Activated CD8-positive, alpha-beta memory T cell treated with anti-CD3 and anti-CD28 coated beads for 4 hours (primary cell): Measurements from ENCODE around the gene MICB.
"Not testable (repeated sequence)": the region's sequence is repeated elsewhere in the genome, so short reads cannot be mapped to it uniquely, and the experiment has no call there.

Source experiments
- DNase-seq, 2 donors: peaks; one replicate each; pipeline ENCODE4 v3.0.0-alpha.2; 2020; ENCODE audit warnings: low read depth in 2 of 2

The MICB gene

DNA sequence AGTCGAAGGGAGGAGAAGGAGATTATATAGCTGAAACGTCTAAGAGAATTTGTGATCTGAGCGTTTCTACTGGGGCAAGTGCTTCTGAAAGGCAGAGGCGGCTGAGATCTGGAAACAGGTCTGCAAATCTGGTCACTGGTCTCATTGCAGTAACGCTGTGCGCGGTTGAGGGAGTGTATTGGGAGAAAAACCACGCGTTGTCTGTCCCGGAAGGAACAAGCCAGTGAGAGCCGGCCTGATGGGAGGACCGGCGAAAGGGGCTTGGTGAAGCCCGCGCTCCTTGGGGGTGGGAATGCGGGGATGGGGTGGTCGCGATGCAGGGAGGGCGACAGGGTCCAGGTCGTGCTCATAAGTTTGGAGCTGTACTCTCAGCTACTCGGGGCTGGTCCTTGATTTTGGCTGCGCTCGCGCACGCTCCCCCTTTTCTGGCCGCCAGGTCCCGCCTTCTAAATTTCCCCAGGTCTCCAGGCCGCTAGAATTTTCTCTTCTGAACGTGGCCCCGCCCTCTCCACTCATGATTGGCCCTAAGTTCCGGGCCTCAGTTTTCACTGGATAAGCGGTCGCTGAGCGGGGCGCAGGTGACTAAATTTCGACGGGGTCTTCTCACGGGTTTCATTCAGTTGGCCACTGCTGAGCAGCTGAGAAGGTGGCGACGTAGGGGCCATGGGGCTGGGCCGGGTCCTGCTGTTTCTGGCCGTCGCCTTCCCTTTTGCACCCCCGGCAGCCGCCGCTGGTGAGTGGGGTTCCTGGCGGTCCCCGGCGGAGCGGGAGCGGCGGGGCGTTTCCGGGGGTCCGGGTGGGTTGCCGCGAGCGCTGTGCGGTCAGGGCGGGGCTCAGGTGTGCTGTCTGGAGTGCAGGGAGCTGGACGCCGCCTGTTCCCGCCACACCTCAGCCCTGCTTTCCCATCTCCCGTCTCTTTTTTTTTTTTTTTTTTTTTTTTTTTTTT, at the start of gene MICB:
TSS of gene MICB (plus strand) at position 615 of the 946 bp plus-strand sequence. CDS start at position 664, 49 bp downstream.
- peak; percentile 72 to 75 for DNase-seq

- no peak for DNase-seq
Measured at GRCh38 chr6:31450751-31451150, 47.2 kb upstream of the MICB start.

- no peak for DNase-seq
Measured at GRCh38 chr6:31452859-31453258, 45.1 kb upstream of the MICB start.

DNA sequence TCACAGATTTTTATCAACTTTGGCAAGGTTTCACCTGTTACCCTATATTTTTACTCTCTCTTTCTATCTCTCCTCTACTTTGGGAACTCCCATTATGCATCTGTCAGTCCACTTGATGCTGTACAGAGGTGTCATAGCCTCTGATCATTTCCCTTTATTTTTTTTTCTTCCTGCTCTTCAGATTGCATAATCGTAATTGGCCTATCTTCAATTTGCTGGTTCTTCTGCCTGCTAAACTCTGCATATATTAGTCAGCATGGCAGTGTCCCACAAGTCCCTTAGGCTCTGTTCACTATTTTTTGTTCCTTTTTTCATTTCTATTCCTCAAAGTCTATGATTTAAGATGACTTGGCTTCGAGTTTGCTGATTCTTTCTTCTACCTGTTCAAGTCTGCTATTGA, 44.7 kb upstream of the MICB start:
- no peak for DNase-seq

GRCh38 chr6:31459864-31460263, 38.1 kb upstream of the MICB start:
- DNase-seq: not testable (repeated sequence)

DNA sequence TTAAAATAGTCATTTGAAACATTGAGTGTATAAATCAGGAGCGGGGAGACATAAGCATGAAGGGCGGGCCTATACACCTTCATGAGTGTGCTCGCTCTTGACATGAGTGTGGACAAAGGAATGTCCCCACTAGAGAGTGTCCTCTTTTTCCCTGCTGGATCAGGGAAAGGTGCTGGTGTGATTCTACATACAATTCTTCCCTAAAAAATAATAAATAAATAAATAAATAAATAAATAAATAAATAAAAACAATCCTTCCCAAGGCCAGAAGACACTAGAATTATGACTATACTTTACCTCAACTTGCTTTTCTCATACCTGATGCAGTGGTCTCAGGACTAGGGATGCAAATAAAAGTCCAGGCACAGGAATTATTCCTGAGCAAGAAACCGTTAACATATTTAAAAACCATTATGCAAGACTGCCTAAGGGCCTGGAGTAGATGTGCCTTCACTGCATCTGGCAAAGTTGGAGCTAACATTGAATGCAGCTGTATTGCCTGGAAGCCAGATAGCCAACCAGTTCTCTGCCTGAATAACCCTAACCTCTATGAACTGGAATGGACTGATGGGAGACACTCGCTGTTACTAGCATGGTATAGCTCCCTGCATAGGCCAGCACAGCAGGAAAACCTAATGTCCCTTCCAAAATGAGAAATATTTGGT, 37.5 kb upstream of the MICB start:
- no peak for DNase-seq

DNA sequence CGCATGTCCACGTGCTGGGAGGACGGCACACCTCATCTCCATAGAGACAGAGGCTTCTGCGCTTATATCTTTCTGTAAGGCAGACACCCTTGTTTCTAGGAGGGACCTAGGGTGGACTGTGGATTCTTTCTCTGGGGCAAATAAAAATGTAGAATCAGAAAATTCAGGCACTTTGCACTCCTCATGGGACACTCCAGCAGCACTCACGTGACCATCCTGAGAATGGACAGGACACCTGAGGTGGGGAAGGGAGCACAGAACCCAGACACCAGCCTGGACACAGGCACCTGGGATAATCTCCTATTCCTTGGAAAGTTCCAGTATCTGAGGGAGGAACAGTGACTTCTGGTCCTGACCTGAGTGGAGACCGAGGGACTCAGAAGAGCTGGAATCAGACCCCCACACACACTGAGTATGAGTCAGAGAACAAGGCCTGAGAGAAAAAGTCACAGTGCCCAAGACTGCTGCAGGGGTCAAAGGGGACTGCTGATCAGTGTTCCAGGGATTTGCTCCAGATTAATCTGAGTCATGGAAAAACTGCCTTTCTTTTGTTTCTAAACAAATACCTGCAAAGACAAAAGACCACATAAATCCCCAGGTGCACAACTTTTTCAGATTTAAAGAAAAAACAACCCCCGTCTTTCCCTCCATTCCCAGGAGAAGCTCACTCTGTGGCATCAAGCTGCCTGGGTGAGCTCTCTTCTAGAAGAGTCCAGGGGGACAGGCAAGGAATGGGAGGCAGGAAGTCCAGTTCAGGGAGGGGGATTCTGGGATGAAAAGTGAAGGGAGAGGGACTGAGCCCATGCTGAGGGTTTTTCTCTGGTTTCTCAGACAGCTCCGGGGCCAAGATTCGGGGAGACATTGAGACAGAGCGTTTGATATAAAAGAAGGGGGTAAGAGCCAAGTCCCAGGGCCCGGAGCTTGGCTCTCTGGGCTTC, 35.6 kb upstream of the MICB start:
- DNase-seq: no peak

DNA sequence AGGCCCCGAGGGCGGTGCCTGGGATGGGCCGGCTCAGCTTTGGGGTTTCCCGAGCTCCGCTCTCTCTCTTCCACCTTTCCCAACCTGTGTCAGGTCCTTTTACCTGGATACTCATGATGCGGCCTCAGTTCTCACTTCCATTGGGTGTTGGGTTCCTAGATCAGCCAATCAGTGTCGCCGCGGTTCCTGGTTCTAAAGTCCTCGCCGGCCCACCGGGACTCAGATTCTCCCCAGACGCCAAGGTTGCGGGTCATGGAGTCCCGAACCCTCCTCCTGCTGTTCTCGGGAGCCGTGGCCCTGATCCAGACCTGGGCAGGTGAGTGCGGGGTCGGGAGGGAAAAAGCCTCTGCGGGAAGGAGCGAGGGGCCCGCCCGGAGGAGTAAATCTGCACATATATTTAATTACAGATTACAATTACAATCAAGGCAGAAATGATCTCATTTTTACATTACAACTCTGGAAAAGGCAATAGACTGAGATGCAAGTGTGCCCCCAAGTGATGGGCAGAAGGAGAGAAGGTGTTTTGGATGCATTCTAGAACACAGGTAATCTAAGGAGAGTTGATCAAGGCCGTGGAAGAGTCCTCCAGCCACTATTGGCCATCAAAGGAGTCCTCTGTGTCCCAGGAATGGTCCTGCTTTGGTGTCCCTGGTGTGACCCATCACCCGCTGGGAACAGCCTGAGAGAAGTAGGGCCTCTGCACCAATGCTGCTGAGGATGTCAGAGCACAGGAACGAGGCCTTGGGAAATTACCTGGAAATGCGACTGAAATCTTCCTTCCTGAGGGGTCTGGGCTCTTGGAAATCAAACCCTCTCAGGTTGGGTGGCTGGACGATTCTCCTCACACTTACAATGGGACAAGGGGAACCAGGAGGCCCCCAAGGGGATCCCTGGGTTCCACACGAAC, 34.7 kb upstream of the MICB start:
- DNase-seq: peak; percentile 78 to 81

DNA sequence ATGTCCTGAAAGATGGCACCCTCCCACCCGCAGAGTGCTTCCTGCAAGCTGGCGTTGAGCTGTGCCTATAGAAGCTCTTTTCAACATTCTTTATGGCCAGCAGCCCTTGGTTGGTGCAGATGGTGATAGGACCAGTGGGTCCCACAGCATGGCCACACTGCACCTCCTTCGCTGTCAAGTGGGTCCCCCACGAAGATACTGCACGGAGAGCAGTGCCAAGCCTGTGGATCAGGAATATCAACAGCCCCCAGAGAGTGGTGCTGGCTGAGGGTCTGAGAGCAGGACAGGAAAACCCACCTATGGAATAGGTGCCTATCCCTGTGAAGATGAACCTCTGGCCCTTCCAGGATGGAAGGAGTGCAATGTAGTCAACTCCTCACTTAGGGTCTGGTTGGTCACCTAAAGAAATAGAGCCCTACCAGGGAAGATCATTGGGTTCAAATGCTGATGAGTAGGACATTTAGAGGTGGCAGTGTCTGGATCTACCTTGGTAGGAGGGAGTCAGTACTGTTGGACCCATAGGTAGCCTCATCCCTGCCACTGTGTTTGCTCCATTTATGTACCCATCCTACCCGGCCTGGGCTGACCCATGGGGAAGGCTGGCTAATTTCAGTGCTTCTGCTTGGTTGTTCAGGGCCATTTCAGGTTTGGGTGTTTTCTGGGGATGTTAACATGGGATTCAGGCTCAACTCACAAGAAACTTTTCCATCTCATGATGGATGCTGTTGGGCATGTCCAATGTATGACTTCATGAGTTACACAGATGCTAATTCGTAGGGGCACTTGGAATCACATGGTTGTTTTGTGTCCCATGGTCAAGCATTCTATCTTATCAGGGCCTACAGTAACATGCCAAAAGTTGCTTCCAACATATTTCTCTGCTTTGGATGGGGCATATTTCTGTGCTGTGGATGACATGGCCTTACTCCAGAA, 33.4 kb upstream of the MICB start:
- no peak for DNase-seq

- DNase-seq: no peak
Measured at GRCh38 chr6:31465185-31465536, 32.8 kb upstream of the MICB start.

GRCh38 chr6:31465718-31466117, 32.2 kb upstream of the MICB start:
- DNase-seq: no peak

DNA sequence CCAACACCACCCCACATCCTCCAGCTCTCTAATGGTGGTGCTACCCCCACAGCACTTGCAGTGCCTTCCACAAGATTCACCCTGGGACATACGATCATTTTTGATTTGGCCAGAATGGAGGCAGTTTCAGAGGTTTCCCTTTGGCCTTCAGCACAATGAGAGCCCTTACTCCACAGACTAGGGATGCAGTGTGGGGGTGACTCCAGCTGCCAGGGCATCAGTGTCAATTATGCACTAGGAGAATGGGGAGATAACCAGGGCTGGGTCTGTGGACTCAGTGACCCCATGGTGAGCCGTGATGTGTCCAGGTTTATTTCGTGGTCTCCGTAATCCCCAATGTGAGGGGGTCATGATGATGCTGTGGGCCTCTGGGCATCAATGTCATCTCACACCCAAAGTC, 31.5 kb upstream of the MICB start:
- no peak for DNase-seq

DNA sequence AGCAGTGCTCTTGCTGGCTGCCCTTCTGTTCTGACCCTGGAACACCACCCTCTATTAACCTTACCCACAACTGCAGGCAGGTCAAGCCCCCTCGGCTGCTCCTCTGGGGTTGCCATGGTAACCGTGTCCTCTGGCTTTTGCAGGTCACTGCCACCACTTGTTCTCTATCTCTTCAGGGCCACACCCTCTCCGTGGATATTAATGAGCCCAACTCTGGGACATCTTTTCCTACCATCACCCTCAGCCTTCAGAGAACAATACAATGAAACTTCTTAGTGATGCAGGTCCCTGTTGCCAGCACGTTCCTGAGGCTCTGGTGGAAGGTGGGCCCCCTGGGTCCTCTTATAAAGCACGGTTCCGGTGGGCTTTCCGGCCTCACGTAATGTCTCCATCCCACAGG, 30.8 kb upstream of the MICB start:
- no peak for DNase-seq

GRCh38 chr6:31468311-31468710, 29.6 kb upstream of the MICB start:
- DNase-seq: no peak

GRCh38 chr6:31470801-31471200, 27.1 kb upstream of the MICB start:
- no peak for DNase-seq

DNA sequence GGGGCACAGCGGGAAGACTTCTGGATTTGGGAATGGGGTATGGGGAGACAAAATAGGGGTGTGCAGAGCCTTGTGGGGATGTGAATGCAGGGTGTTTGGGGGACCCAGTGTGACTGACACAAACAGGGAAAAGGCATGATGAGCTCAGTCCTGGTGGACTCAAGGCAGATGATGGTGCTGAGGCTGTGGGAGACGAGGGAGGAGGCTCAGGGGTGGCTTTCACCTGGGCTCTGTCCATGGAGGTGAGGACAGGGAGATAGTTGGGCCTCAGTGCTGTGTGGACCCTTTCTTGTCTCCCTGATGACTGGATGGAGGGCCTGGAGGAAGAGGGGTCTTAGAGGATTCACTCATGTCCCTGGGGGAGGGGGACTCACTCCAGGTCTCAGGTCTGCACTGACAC, 26.2 kb upstream of the MICB start:
- DNase-seq: no peak

- DNase-seq: no peak
Measured at GRCh38 chr6:31472259-31472658, 25.7 kb upstream of the MICB start.

- no peak for DNase-seq
Measured at GRCh38 chr6:31473244-31473643, 24.7 kb upstream of the MICB start.

GRCh38 chr6:31473780-31474761, 23.9 kb upstream of the MICB start:
- DNase-seq: no peak
